IMR-90 (cell line): ENCODE data around the gene STOX2. TPM values are rescaled to one million over a fixed set of nuclear protein-coding genes. Genes with fewer than 3 reads are reported as not detected.

Experiments used
- ATAC-seq: fragments of 200-7000 bp; cut with Tn5 transposase; 2 replicates; pipeline ENCODE4 v1.9.1; 2020; ENCODE audit warnings: low read depth, mild to moderate bottlenecking, moderate library complexity
- BruUV-seq: library from RNA; stranded (reverse); fragments of 400-500 nt; replicated peaks from 2 replicates; lab custom pipeline; 2021; lab: Mats Ljungman, UMichigan
- CTCF ChIA-PET: fragments of 300-600 bp; formaldehyde crosslinking; extraction: SDS; loops from one replicate; lab custom pipeline; 2021; ENCODE audit warnings: antibody characterized with exemption; lab: Yijun Ruan, JAX
- POLR2A ChIA-PET: fragments of 300-600 bp; sonication (Branson Sonifier 250); formaldehyde crosslinking; loops from one replicate; lab custom pipeline; 2022; ENCODE audit warnings: antibody characterized with exemption; ENCODE audit not compliant: unreplicated experiment; lab: Charles Lee
- DNase-seq: peaks from one replicate; pipeline ENCODE4 v3.0.0; 2013
- H2AFZ ChIP-seq: replicated peaks from 2 replicates; pipeline ENCODE3; 2013; ENCODE audit warnings: low read length, mild to moderate bottlenecking; ENCODE audit not compliant: poor library complexity
- H2AK5ac ChIP-seq: 2 replicates; pipeline ENCODE4 v1.6.1; 2013; ENCODE audit warnings: low read depth, low read length, inconsistent platforms
- H2AK9ac ChIP-seq: replicated peaks from 2 replicates; pipeline ENCODE3; 2013; ENCODE audit warnings: mild to moderate bottlenecking, low read depth, low read length, moderate library complexity; ENCODE audit not compliant: poor library complexity
- H2BK120ac ChIP-seq: 2 replicates; pipeline ENCODE4 v1.6.1; 2013; ENCODE audit warnings: low read depth, low read length, inconsistent platforms
- H2BK15ac ChIP-seq: 3 replicates; pipeline ENCODE4 v1.6.1; 2013; ENCODE audit warnings: low read depth, low read length, inconsistent platforms
- H2BK20ac ChIP-seq: 2 replicates; pipeline ENCODE4 v1.6.1; 2013; ENCODE audit warnings: low read depth, mild to moderate bottlenecking, inconsistent platforms, low read length, moderate library complexity
- H2BK5ac ChIP-seq: 2 replicates; pipeline ENCODE4 v1.6.1; 2013; ENCODE audit warnings: mild to moderate bottlenecking, low read depth, low read length, inconsistent platforms; ENCODE audit not compliant: poor library complexity, severe bottlenecking
- H3K14ac ChIP-seq: replicated peaks from 2 replicates; pipeline ENCODE4 v1.6.1; 2013; ENCODE audit warnings: low read depth, low read length, inconsistent platforms
- H3K18ac ChIP-seq: 2 replicates; pipeline ENCODE4 v1.6.1; 2013; ENCODE audit warnings: low read depth, low read length, control low read depth
- H3K23ac ChIP-seq: 2 replicates; pipeline ENCODE4 v1.6.1; 2013; ENCODE audit warnings: low read depth, low read length, inconsistent platforms
- H3K27ac ChIP-seq: 2 replicates; pipeline ENCODE4 v1.5.1; 2013; ENCODE audit warnings: mild to moderate bottlenecking, control low read depth, low read length; ENCODE audit not compliant: insufficient read depth
- H3K27me3 ChIP-seq: 2 replicates; pipeline ENCODE4 v1.6.1; 2013; ENCODE audit warnings: low read length; ENCODE audit not compliant: control insufficient read depth, insufficient read depth
- H3K36me3 ChIP-seq: 2 replicates; pipeline ENCODE4 v1.6.1; 2013; ENCODE audit warnings: low read length, mixed read lengths; ENCODE audit not compliant: control insufficient read depth, insufficient read depth
- H3K4ac ChIP-seq: 2 replicates; pipeline ENCODE4 v1.6.1; 2013; ENCODE audit warnings: low read depth, low read length, inconsistent platforms
- H3K4me1 ChIP-seq: 2 replicates; pipeline ENCODE4 v1.6.1; 2013; ENCODE audit warnings: low read length, mixed read lengths; ENCODE audit not compliant: control insufficient read depth, insufficient read depth
- H3K4me2 ChIP-seq: 2 replicates; pipeline ENCODE4 v1.6.1; 2013; ENCODE audit warnings: low read depth, mild to moderate bottlenecking, control low read depth, low read length, moderate library complexity
- H3K4me3 ChIP-seq: 2 replicates; pipeline ENCODE4 v1.5.1; 2013; ENCODE audit warnings: low read depth, mild to moderate bottlenecking, control low read depth, low read length, moderate library complexity; ENCODE audit not compliant: insufficient read depth
- H3K56ac ChIP-seq: 2 replicates; pipeline ENCODE4 v1.6.1; 2013; ENCODE audit warnings: low read length, inconsistent platforms; ENCODE audit not compliant: insufficient read depth; ENCODE audit errors: extremely low read depth
- H3K79me1 ChIP-seq, 2 experiments: 2 replicates each; pipeline ENCODE4 v1.6.1; 2013; ENCODE audit warnings: low read length in 2 of 2, inconsistent platforms in 1 of 2, low read depth in 1 of 2
- H3K9ac ChIP-seq: 2 replicates; pipeline ENCODE4 v1.6.1; 2013; ENCODE audit warnings: low read depth, low read length, control low read depth
- H3K9me1 ChIP-seq: 2 replicates; pipeline ENCODE4 v1.6.1; 2013; ENCODE audit warnings: low read length, inconsistent platforms; ENCODE audit not compliant: insufficient read depth
- H3K9me3 ChIP-seq: 2 replicates; pipeline ENCODE4 v1.6.1; 2013; ENCODE audit warnings: low read length; ENCODE audit not compliant: control insufficient read depth, insufficient read depth
- H4K20me1 ChIP-seq: 2 replicates; pipeline ENCODE4 v1.6.1; 2013; ENCODE audit warnings: low read length, inconsistent platforms; ENCODE audit not compliant: insufficient read depth
- H4K5ac ChIP-seq: 2 replicates; pipeline ENCODE4 v1.6.1; 2013; ENCODE audit warnings: mild to moderate bottlenecking, low read depth, low read length, control low read depth
- H4K8ac ChIP-seq, 2 experiments: 2 replicates each; pipeline ENCODE4 v1.6.1; 2013; ENCODE audit warnings: low read depth in 2 of 2, low read length in 2 of 2, control low read depth in 1 of 2, inconsistent platforms in 1 of 2
- H4K91ac ChIP-seq: 2 replicates; pipeline ENCODE4 v1.6.1; 2013; ENCODE audit warnings: low read depth, low read length, inconsistent platforms; ENCODE audit not compliant: insufficient read depth
- BHLHE40 ChIP-seq: fragments of 150-350 bp; IDR thresholded peaks from 2 replicates; pipeline ENCODE4 v1.6.1; 2016; ENCODE audit warnings: mild to moderate bottlenecking, low read depth, low read length
- CHD1 ChIP-seq: IDR thresholded peaks from 2 replicates; pipeline ENCODE4 v1.6.1; 2012; ENCODE audit warnings: low read depth, low read length, improper control_type of control experiment
- CTCF ChIP-seq: conservative IDR thresholded peaks from 2 replicates; pipeline ENCODE4 v1.5.1; 2012; ENCODE audit warnings: mild to moderate bottlenecking, low read depth, low read length, improper control_type of control experiment
- FOS ChIP-seq: fragments of 150-350 bp; IDR thresholded peaks from 2 replicates; pipeline ENCODE4 v1.6.1; 2016; ENCODE audit warnings: low read depth, low read length
- MAFK ChIP-seq: IDR thresholded peaks from 2 replicates; pipeline ENCODE4 v1.6.1; 2012; ENCODE audit warnings: low read depth, low read length, improper control_type of control experiment
- MAZ ChIP-seq: IDR thresholded peaks from 2 replicates; pipeline ENCODE4 v1.6.1; 2012; ENCODE audit warnings: low read depth, mild to moderate bottlenecking, low read length, improper control_type of control experiment, moderate library complexity, borderline replicate concordance
- MXI1 ChIP-seq: IDR thresholded peaks from 2 replicates; pipeline ENCODE4 v1.6.1; 2012; ENCODE audit warnings: low read depth, mild to moderate bottlenecking, low read length, moderate library complexity, borderline replicate concordance
- NFE2L2 ChIP-seq: fragments of 150-350 bp; IDR thresholded peaks from 2 replicates; pipeline ENCODE4 v1.6.1; 2016; ENCODE audit warnings: low read depth, mild to moderate bottlenecking, low read length
- POLR2A ChIP-seq: IDR thresholded peaks from 2 replicates; pipeline ENCODE4 v1.6.1; 2012; ENCODE audit warnings: mild to moderate bottlenecking, low read depth, low read length
- RAD21 ChIP-seq: IDR thresholded peaks from 2 replicates; pipeline ENCODE4 v1.6.1; 2012; ENCODE audit warnings: low read length, improper control_type of control experiment
- SMC3 ChIP-seq: fragments of 150-350 bp; IDR thresholded peaks from 2 replicates; pipeline ENCODE4 v1.6.1; 2016; ENCODE audit warnings: low read depth, mild to moderate bottlenecking, antibody characterized with exemption, low read length, moderate library complexity
- WGBS, 2 experiments: methylation state at CpG; one replicate each; pipeline versions ENCODE4 v1.1.5 to v1.1.7; 2013; ENCODE audit warnings: missing lambda C conversion rate in 2 of 2; ENCODE audit not compliant: insufficient read length in 1 of 2; ENCODE audit errors: extremely low coverage in 2 of 2; 5-methylcytosine and 5-hydroxymethylcytosine counted together
- dilution Hi-C: fragments of 300-500 bp; cut with HindIII; formaldehyde crosslinking; loops from one replicate; pipeline ENCODE4 v1.14.3; 2018; ENCODE audit warnings: low sequenced_read_pairs; ENCODE audit not compliant: unreplicated experiment
- in situ Hi-C: fragments of 300-500 bp; cut with MboI; formaldehyde crosslinking; loops from 3 replicates; pipeline ENCODE4 v1.14.3; 2019; ENCODE audit warnings: low sequenced_read_pairs, inconsistent platforms, mixed read lengths
- intact Hi-C: fragments of 100-400 bp; cut with micrococcal nuclease; formaldehyde crosslinking; loops from 2 replicates; pipeline ENCODE4 v1.10.0; 2022
- polyA plus RNA-seq, 3 experiments: library from polyadenylated mRNA; depleted of rRNA; stranded (reverse); fragments of >200 nt; gene quantifications; 2 replicates each; pipeline ENCODE4 v1.2.3, GENCODE V29; 2012; ENCODE audit warnings: low replicate concordance in 1 of 3
- total RNA-seq: library from RNA; depleted of rRNA; stranded (reverse); fragments of >200 nt; gene quantifications from 2 replicates; pipeline ENCODE4 v1.2.3, GENCODE V29; 2012
- TF ChIP-seq, protein P1 (sequence below): fragments of 150-350 bp; IDR thresholded peaks from 2 replicates; pipeline ENCODE4 v1.6.1; 2016; ENCODE audit warnings: low read depth, mild to moderate bottlenecking, low read length, moderate library complexity, borderline replicate concordance

The STOX2 gene
- total and polyA plus RNA-seq, 2 of the 4 experiments (the other 2 are of a cell fraction), result 1.1 to 5.4 TPM

DNA sequence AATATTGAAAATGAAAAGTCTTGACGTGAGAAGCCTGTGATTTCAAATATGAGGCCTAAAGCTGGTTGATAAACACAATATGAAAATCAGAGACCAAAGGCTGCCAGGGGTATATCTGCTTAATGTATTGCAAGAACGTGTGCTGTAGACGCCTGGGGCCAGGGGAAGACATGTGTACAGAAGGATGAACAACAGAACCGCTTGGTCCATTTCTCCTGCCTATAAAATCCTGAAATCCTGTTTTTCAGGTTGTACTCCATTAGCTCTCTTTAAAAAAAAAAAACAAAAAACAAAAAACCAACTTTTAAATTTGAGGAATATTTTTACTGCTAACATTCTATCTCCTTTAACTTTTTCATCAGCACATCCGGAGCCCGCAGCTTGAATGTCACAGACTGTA, 109.2 kb downstream of the STOX2 start:
- Histone ChIP-seq H2BK20ac (peak overlapping the region; percentile 42; the same call in 1 of the 2 replicates), H3K4me3 (no peak overlapping the region), H3K27ac (no peak overlapping the region), H3K9ac (no peak overlapping the region), H3K4ac (no peak overlapping the region), H3K27me3 (no peaks in the 10 kb centered on the region), H3K4me2 (no peak overlapping the region), H3K79me1 (no peaks in the 10 kb centered on the region), H3K56ac (no peak overlapping the region), H2BK120ac (no peak overlapping the region), H2AK5ac (no peak overlapping the region), H3K36me3 (peaks cover 19% of the 10 kb centered on the region), H4K20me1 (no peaks in the 10 kb centered on the region), H3K23ac (no peak overlapping the region), H2BK5ac (no peak overlapping the region), H2BK15ac (no peak overlapping the region), H3K14ac (no peak overlapping the region), H3K9me1 (no peaks in the 10 kb centered on the region), H4K91ac (no peak overlapping the region), H3K4me1 (peaks cover 9% of the 10 kb centered on the region), H2AK9ac (no peak overlapping the region), H3K9me3 (peaks cover 2% of the 10 kb centered on the region; the same call in 1 of the 2 replicates), H3K18ac (no peak overlapping the region), H2AFZ (no peak overlapping the region), H4K8ac (no peak overlapping the region), H4K5ac (no peak overlapping the region)
- ChIA-PET CTCF (interaction anchor here (0.7 to 0.9 kb wide), 2 partner anchors 12 to 102 kb away, joined by 3 read pairs; no protein-coding TSS in a partner anchor), POLR2A (interaction anchor here (0.6 kb wide), 1 partner anchor 311 kb away, joined by 3 read pairs; no protein-coding TSS in a partner anchor)
- BruUV-seq, result no TSS peak
- ATAC-seq (no peak), DNase-seq (no peak)
- dilution Hi-C loops, result no loop called here
- TF ChIP-seq POLR2A (no peak), CTCF (no peak), RAD21 (no peak), MXI1 (no peak), SMC3 (no peak), BHLHE40 (no peak), CHD1 (no peak), FOS (no peak), NFE2L2 (no peak), MAZ (no peak), MAFK (no peak)
- TF ChIP-seq, protein P1, sequence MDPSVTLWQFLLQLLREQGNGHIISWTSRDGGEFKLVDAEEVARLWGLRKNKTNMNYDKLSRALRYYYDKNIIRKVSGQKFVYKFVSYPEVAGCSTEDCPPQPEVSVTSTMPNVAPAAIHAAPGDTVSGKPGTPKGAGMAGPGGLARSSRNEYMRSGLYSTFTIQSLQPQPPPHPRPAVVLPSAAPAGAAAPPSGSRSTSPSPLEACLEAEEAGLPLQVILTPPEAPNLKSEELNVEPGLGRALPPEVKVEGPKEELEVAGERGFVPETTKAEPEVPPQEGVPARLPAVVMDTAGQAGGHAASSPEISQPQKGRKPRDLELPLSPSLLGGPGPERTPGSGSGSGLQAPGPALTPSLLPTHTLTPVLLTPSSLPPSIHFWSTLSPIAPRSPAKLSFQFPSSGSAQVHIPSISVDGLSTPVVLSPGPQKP, result no peak
- in situ Hi-C loops, result no loop called here
- intact Hi-C loops, result no loop called here
- WGBS, 2 experiments, result no CpG with 5 or more reads among the region's 6 CpGs
